Stimulated activated CD8-positive, alpha-beta memory T cell treated with anti-CD3 and anti-CD28 coated beads, Interleukin-4, amount 100 ng/mL, for 48 hours (primary cell): ENCODE measurements around the gene BABAM2.
"Not testable (repeated sequence)": the region's sequence is repeated elsewhere in the genome, so short reads cannot be mapped to it uniquely, and the experiment has no call there.

ENCODE experiments used
- DNase-seq: peaks from one replicate; pipeline ENCODE4 v3.0.0-alpha.2; 2020

Gene BABAM2

DNA sequence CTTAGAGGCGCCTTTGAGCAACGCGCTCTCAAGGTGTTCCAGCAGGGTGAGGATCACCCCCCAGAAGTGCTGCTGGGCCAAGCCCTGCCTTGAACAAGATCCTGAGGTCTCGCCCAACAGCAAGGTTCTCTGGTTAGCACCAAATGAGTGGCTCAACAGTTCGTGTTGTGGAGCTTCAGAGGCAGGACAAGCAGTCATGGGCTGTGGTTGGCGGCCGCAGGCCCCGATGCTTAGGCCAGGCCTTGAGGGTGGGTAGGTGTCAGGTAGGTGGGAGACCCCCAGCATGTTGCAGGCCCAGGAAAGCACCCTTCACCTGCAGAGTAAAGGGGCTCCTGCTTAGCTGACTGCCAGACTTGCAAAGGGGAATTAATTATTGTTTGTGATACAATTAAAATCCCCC lies 431.9 kb downstream of the BABAM2 start:
- no peak for DNase-seq

DNA sequence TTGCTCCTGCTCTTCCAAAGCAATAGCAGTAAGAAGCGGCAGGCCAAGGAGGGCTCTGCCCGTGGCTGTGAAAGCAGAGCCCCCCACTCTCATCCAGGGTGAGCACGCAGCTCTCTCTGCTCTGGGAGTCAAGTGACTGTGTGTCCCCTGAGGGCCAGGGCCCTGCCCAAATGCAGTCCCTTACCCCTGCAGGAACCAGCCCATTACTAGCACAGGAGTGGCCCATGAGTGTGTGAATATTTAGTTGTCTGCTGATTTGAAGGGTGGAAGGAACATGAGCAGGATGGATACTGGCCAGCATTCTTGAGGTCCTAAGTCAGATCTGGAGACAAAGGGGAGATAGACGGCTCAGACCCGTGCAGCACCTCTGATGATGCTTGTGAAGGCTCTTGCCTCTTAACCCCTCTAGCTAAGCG lies 432.5 kb downstream of the BABAM2 start:
- DNase-seq, result no peak

GRCh38 chr2:28325173-28325566 lies 434.6 kb downstream of the BABAM2 start:
- DNase-seq, result no peak

DNA sequence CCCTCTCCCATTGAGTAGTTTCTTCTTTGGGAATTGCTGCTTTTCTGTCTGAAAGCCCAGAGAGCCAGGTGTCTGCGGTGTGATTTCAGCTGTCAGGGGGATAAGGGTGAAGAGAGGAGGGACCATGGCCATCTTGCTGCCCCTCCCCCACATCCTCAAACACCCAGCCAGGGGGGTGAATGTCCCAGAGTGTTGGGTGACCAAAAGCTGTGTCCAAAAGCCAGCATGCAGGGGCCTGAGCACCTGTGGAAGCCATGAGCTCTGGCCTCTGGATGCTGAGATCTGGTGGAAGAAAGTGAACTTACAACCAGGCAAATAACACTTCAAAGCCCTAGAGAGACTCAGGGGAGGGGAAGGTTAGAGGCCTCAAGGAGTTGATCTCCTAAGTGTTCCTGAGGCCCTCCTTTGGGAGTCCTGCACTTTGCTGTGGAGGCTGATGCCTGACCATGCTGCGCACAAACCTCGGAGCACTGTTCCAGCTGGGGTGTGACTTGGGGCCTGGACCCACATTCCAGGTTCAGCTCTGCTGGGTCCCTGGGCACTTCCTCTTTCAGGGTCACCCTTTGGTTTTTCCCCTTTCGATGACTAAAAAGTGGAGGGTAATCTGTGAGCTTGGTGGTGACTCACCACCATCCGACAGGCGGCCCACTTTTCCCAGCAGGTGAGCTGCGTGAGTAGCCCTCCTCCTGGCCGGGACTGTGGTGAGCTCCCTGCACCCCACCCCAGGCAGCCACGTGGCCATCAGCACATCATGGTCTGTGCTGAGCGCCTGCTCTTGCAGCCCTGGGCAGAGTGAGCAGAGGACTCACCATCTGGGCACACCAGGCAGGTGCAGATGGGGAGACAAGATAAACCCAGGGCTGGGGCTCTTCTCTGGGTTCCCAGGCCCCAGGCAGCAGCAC lies 435.3 kb downstream of the BABAM2 start:
- DNase-seq, result peak; percentile 48

DNA sequence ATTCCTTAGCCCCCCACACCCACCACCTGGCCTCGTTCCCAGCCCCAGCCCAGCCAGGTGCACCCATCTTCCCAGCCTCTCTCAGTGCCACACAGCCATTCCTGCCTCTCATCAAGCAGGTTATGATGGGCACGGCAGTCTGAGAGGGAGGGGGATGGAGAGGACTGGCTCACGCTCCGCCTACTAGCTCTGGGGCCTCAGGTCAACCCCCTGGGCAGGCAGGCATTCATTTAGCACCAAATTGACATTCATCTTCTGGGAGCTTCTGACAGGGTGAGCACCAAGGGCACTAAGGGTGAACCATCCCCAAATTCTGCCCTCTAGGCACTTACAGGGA lies 435.9 kb downstream of the BABAM2 start:
- DNase-seq, result no peak

- DNase-seq, result no peak
These were observed 436.5 kb downstream of the BABAM2 start for GRCh38 chr2:28326881-28327505.

GRCh38 chr2:28327581-28327955 lies 437.0 kb downstream of the BABAM2 start:
- no peak for DNase-seq

GRCh38 chr2:28327956-28328922 lies 437.7 kb downstream of the BABAM2 start:
- DNase-seq, result no peak

GRCh38 chr2:28329184-28329583 lies 438.7 kb downstream of the BABAM2 start:
- DNase-seq, result no peak

DNA sequence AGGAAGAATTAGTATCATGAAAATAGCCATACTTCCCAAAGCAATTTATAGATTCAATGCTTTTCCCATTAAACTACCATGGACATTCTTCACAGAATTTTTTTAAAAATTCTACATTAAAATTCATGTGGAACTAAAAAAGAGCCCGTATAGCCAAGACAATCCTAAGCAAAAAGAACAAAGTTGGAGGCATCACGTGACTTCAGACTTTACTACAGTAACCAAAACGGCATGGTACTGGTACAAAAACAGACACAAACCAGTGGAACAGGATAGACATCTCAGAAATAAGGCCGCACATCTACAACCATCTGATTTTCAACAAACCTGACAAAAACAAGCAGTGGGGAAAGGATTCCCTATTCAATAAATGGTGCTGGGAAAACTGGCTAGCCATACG lies 440.2 kb downstream of the BABAM2 start:
- not testable (repeated sequence) for DNase-seq

DNA sequence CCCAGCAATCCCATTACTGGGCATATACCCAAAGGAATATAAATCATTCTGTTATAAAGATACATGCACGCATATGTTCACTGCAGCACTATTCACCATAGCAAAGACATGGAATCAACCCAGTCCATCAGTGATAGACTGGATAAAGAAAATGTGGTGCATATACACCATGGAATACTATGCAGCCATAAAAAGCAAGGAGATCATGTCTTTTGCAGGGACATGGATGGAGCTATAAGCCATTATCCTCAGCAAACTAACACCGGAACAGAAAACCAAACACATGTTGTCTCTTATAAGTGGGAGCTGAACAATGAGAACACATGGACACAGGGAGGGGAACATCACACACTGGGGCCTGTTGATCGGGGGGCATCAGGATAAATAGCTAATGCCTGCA lies 441.3 kb downstream of the BABAM2 start:
- DNase-seq, result not testable (repeated sequence)

GRCh38 chr2:28332696-28333095 lies 442.2 kb downstream of the BABAM2 start:
- no peak for DNase-seq

GRCh38 chr2:28333606-28334526 lies 443.3 kb downstream of the BABAM2 start:
- no peak for DNase-seq

DNA sequence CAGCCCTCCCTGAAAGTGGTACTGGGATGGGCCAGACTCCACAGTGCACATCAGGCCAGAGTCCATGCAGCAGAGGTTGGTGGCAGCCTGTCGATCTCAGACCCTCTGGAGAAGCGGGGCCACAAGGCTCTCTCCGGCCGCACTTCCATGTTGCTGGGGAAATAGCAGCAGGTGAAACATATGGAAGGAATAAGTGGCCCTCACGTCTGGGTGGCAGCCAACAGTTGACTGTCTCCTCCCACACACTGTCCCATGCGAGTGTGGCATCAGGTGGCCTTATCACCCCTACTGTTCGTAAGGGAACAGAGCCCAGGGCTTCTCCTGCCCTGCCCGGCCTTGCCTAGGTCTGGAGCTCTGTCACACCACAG lies 444.0 kb downstream of the BABAM2 start:
- no peak for DNase-seq

DNA sequence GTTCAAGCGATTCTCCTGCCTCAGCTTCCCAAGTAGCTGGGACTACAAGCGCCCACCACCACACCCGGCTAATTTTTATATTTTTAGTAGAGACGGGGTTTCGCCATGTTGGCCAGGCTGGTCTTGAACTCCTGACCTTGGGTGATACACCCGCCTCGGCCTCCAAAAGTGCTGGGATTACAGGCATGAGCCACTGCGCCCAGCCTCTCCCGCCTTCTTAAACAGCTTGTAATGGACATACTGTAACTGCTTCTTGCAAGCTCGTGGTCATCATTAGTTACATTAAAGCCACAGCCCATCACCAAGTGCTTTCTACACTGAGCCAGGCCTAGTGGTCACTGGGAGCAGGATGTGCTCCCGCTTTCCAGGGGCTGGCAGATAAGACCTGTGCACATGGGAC lies 444.7 kb downstream of the BABAM2 start:
- not testable (repeated sequence) for DNase-seq

- no peak for DNase-seq
These were observed 445.1 kb downstream of the BABAM2 start for GRCh38 chr2:28335666-28336065.

DNA sequence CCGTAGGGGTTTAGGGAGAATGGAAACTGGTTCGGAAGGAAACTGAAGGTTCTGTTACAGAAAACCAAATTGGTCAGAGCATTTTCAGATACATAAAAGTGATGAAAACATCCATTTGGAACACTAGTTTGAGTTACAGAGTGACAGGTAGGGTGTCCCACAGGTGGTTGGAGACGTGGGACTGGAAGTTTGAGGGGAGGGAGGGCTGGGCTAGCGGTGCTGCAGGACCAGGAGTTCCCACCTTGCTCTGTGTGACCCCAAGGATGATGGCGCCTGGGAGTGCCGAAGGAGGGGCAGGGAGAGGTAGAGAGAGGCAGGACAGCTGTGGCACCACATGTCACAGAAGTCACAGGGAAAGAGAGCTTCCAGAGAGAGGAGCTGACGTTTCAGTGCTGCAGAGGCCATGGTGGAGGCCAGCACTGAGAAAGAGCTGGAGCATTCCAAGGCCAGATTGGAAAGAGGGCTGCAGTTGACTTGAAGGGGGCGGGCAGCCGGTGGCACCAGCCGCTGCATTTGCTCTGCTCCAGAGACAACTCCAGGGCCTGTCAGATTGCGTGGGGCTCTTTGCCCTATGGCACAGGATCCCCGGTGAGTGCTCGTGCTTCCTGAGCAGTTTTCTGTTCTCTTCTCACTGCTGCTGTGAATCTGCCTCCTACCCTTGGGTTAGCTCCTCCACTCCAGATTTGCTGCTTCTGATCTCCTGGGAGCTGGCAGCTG lies 445.9 kb downstream of the BABAM2 start:
- DNase-seq, result no peak

DNA sequence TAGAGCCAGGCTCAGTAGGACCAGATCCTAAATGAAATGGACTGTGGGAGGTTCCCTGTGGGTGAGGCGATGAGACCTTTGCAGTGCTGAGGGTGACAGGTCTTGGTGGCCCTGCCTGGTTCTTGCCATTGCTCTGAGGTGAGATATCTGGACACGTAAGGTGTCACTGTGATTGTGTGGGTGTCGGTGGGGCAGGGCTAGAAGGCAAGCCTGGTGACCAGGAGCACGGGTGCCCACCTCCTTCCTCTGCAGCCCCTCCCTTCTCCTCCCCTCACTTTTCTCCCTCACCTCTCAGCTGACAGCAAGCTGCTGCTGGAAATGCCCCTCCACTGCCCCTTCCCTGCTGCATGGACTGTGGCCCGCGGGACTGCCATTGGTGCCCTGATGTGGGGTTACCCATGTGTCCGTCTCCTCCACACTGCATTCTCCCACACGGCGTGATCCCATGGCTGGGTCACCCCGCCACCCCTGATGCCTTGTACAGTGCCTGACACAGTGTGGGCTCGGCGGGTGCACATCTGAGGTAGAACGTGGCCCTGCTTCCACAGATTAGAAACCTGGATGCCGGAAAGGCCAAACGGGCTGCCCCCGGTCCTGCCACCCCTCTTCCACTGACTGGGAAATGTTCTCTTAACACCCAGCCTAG lies 446.6 kb downstream of the BABAM2 start:
- no peak for DNase-seq

DNA sequence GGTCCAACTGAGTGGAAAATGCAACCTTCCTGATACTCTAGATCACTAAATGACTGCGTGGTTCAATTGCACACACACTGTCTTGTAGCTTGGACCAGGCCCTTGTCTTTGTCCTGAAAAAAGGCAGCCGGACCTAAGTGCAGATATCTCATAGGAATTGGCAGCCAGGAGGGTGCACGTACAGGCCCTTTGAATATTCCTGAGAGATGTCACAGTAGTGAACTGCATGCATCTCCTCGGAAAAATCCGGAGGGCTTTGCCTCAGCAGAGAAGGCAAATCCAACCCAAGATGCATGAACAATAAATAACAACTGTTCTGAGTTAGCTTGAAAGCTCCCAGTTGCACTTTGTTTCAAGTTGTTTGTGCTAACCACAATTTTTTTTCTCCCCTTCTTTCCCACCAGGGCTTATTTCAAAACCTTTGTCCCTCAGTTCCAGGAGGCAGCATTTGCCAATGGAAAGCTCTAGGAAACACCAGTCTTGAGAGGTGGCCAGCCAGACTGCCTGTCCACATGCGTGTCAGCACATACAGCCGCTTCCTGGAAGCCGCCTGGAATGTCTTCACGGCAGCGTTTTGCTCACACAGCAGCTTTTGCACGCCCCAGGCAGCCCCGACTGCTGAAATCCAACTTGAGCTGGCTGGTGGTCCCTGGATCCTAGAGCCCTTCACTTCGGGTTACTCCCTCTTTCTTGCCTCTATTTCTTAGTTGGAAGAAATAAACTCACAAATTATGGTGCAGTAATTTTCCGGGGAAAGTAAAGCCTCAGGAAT lies 447.7 kb downstream of the BABAM2 start:
- DNase-seq, result no peak

- no peak for DNase-seq
These were observed 448.3 kb downstream of the BABAM2 start for GRCh38 chr2:28338831-28339321.
